Neural cell (in vitro differentiated cells): Measurements from ENCODE around the gene PRKAG2. TPM values are rescaled to one million over a fixed set of nuclear protein-coding genes. Genes with fewer than 3 reads are reported as not detected.

ENCODE experiments used
- H2AFZ ChIP-seq: fragments of 200-600, 300-800 bp; sonication (generic), shearing (Covaris generic); 2 replicates; pipeline ENCODE4 v1.6.0; 2014; ENCODE audit warnings: low read depth, mild to moderate bottlenecking, antibody characterized with exemption, low read length, moderate library complexity
- H3F3A ChIP-seq: fragments of 200-600 bp; shearing (Covaris generic); 2 replicates; pipeline ENCODE4 v1.6.1; 2016; ENCODE audit warnings: mild to moderate bottlenecking, moderate library complexity, mixed read lengths, antibody characterized with exemption, low read length; ENCODE audit not compliant: insufficient read depth, poor library complexity, severe bottlenecking
- H3K27ac ChIP-seq: fragments of 200-600, 300-800 bp; sonication (generic), shearing (Covaris generic); 2 replicates; pipeline ENCODE4 v1.5.1; 2014; ENCODE audit warnings: mild to moderate bottlenecking, low read length, moderate library complexity
- H3K27me3 ChIP-seq: fragments of 300-800, 200-600 bp; sonication (generic), shearing (Covaris generic); 2 replicates; pipeline ENCODE4 v1.6.0; 2014; ENCODE audit warnings: mild to moderate bottlenecking, low read depth, low read length, moderate library complexity; ENCODE audit not compliant: insufficient read depth
- H3K36me3 ChIP-seq: fragments of 300-800, 200-600 bp; sonication (generic), shearing (Covaris generic); 2 replicates; pipeline ENCODE4 v1.5.1; 2014; ENCODE audit warnings: mild to moderate bottlenecking, antibody characterized with exemption, low read length, moderate library complexity; ENCODE audit not compliant: insufficient read depth
- H3K4me2 ChIP-seq: fragments of 300-800, 200-600 bp; sonication (generic), shearing (Covaris generic); 2 replicates; pipeline ENCODE4 v1.6.0; 2014; ENCODE audit warnings: mild to moderate bottlenecking, low read length
- H3K4me3 ChIP-seq: fragments of 300-800, 200-600 bp; sonication (generic), shearing (Covaris generic); 2 replicates; pipeline ENCODE4 v1.5.1; 2014; ENCODE audit warnings: mild to moderate bottlenecking, low read length, moderate library complexity
- H3K79me2 ChIP-seq: fragments of 200-600 bp; shearing (Covaris generic); replicated peaks from 2 replicates; pipeline ENCODE4 v1.6.0; 2014; ENCODE audit warnings: mild to moderate bottlenecking, low read length, moderate library complexity; ENCODE audit not compliant: insufficient read depth
- H3K9ac ChIP-seq: fragments of 300-800, 200-600 bp; sonication (generic), shearing (Covaris generic); 2 replicates; pipeline ENCODE4 v1.6.1; 2016; ENCODE audit warnings: mild to moderate bottlenecking, low read length, mixed read lengths
- H3K9me2 ChIP-seq: fragments of 200-600 bp; shearing (Covaris generic); 2 replicates; pipeline ENCODE4 v1.6.1; 2016; ENCODE audit warnings: mild to moderate bottlenecking, low read length, mixed read lengths; ENCODE audit not compliant: insufficient read depth
- H3K9me3 ChIP-seq: fragments of 200-600, 300-800 bp; sonication (generic), shearing (Covaris generic); 2 replicates; pipeline ENCODE4 v1.6.1; 2016; ENCODE audit warnings: mild to moderate bottlenecking, mixed run types, low read length, moderate library complexity, mixed read lengths
- H4K20me1 ChIP-seq: fragments of 200-600 bp; shearing (Covaris generic); 2 replicates; pipeline ENCODE4 v1.6.1; 2016; ENCODE audit warnings: mild to moderate bottlenecking, mixed run types; ENCODE audit not compliant: insufficient read depth
- EP300 ChIP-seq: fragments of 450-650 bp; conservative IDR thresholded peaks from 2 replicates; pipeline ENCODE4 v1.6.1; 2014; ENCODE audit warnings: antibody characterized with exemption, mild to moderate bottlenecking, moderate library complexity; ENCODE audit not compliant: poor library complexity, severe bottlenecking
- EZH2 ChIP-seq: fragments of 200-600, 300-800 bp; shearing (Covaris generic), sonication (generic); IDR thresholded peaks from 2 replicates; pipeline ENCODE4 v1.6.1; 2014; ENCODE audit warnings: antibody characterized with exemption, low read length, borderline replicate concordance, mild to moderate bottlenecking; ENCODE audit not compliant: insufficient read depth, poor library complexity, severe bottlenecking
- MXI1 ChIP-seq: fragments of 450-650 bp; conservative IDR thresholded peaks from 2 replicates; pipeline ENCODE4 v1.6.1; 2014; ENCODE audit warnings: antibody characterized with exemption, mild to moderate bottlenecking; ENCODE audit not compliant: poor library complexity, severe bottlenecking
- POLR2AphosphoS5 ChIP-seq: IDR thresholded peaks from 2 replicates; pipeline ENCODE4 v1.6.1; 2012
- RAD21 ChIP-seq: fragments of 450-650 bp; conservative IDR thresholded peaks from 2 replicates; pipeline ENCODE4 v1.6.1; 2014; ENCODE audit warnings: antibody characterized with exemption, mild to moderate bottlenecking, moderate library complexity
- SMC3 ChIP-seq: fragments of 450-650 bp; conservative IDR thresholded peaks from 2 replicates; pipeline ENCODE4 v1.6.1; 2014; ENCODE audit warnings: antibody characterized with exemption, mild to moderate bottlenecking, moderate library complexity; ENCODE audit not compliant: poor library complexity
- TAF1 ChIP-seq: IDR thresholded peaks from 2 replicates; pipeline ENCODE4 v1.6.1; 2012; ENCODE audit warnings: low read depth
- polyA plus RNA-seq: library from polyadenylated mRNA; depleted of rRNA; stranded (reverse); fragments of >200 nt; gene quantifications from 2 replicates; pipeline ENCODE4 v1.2.3, GENCODE V29; 2014
- TF ChIP-seq, protein P1 (sequence below): IDR thresholded peaks from 2 replicates; pipeline ENCODE4 v1.6.1; 2012; ENCODE audit warnings: borderline replicate concordance
- TF ChIP-seq, protein P2 (sequence below): fragments of 450-650 bp; IDR thresholded peaks from 2 replicates; pipeline ENCODE4 v1.5.1; 2014; ENCODE audit warnings: antibody characterized with exemption, mild to moderate bottlenecking, moderate library complexity; ENCODE audit not compliant: poor library complexity, severe bottlenecking

The PRKAG2 gene
- polyA plus RNA-seq, 1 donor from 2014 or later: 22.9 TPM

DNA sequence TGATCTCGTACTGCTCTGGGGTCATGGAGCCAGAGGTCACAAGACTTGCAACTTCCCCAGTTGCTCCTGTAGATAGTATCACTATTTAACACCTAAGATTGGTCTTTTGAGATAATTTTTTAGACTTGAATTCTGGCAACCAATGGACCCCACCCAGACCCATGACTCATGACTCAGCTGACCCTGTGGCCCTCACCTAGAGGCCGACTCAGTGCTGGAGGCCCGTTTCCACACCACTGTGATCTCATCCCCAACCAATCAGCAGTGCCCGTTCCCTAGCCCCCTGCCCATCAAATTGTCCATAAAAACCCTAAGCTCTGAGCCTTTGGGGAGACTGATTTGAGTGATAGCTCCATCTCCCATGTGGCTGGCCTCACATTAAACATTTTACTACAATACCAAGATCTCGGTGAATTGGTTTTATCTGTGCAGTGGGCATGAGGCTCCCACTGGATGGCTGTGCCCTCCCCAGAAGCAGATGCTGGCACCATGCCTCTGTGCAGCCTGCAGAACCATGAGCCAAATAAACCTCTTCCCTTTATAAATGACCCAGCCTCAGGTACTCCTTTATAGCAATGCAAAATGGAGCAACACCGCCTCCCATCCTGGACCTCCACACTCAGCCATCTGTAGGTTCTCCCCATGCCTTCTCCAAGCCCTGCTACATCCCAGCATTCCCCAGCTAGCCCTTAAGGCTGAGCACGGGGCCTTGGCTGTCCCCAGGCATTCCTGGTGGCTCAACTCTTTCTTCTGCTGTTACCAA is 98.8 kb downstream of the PRKAG2 start:
- Histone ChIP-seq H4K20me1 (no peaks in the 10 kb centered on the region), H3K9me3 (no peaks in the 10 kb centered on the region), H3K79me2 (no peaks in the 10 kb centered on the region), H3K4me3 (no peak overlapping the region), H3K9ac (no peak overlapping the region), H3K4me2 (no peak overlapping the region), H3K27ac (no peak overlapping the region), H3F3A (no peaks in the 10 kb centered on the region), H3K9me2 (no peaks in the 10 kb centered on the region), H3K27me3 (peaks cover 5% of the 10 kb centered on the region), H3K36me3 (no peaks in the 10 kb centered on the region), H2AFZ (no peak overlapping the region)
- TF ChIP-seq EZH2 (no peak), TAF1 (no peak), EP300 (no peak), SMC3 (no peak), POLR2AphosphoS5 (no peak), RAD21 (no peak), MXI1 (no peak)
- TF ChIP-seq, protein P1, sequence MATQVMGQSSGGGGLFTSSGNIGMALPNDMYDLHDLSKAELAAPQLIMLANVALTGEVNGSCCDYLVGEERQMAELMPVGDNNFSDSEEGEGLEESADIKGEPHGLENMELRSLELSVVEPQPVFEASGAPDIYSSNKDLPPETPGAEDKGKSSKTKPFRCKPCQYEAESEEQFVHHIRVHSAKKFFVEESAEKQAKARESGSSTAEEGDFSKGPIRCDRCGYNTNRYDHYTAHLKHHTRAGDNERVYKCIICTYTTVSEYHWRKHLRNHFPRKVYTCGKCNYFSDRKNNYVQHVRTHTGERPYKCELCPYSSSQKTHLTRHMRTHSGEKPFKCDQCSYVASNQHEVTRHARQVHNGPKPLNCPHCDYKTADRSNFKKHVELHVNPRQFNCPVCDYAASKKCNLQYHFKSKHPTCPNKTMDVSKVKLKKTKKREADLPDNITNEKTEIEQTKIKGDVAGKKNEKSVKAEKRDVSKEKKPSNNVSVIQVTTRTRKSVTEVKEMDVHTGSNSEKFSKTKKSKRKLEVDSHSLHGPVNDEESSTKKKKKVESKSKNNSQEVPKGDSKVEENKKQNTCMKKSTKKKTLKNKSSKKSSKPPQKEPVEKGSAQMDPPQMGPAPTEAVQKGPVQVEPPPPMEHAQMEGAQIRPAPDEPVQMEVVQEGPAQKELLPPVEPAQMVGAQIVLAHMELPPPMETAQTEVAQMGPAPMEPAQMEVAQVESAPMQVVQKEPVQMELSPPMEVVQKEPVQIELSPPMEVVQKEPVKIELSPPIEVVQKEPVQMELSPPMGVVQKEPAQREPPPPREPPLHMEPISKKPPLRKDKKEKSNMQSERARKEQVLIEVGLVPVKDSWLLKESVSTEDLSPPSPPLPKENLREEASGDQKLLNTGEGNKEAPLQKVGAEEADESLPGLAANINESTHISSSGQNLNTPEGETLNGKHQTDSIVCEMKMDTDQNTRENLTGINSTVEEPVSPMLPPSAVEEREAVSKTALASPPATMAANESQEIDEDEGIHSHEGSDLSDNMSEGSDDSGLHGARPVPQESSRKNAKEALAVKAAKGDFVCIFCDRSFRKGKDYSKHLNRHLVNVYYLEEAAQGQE: no peak
- TF ChIP-seq, protein P2, sequence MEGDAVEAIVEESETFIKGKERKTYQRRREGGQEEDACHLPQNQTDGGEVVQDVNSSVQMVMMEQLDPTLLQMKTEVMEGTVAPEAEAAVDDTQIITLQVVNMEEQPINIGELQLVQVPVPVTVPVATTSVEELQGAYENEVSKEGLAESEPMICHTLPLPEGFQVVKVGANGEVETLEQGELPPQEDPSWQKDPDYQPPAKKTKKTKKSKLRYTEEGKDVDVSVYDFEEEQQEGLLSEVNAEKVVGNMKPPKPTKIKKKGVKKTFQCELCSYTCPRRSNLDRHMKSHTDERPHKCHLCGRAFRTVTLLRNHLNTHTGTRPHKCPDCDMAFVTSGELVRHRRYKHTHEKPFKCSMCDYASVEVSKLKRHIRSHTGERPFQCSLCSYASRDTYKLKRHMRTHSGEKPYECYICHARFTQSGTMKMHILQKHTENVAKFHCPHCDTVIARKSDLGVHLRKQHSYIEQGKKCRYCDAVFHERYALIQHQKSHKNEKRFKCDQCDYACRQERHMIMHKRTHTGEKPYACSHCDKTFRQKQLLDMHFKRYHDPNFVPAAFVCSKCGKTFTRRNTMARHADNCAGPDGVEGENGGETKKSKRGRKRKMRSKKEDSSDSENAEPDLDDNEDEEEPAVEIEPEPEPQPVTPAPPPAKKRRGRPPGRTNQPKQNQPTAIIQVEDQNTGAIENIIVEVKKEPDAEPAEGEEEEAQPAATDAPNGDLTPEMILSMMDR: no peak

DNA sequence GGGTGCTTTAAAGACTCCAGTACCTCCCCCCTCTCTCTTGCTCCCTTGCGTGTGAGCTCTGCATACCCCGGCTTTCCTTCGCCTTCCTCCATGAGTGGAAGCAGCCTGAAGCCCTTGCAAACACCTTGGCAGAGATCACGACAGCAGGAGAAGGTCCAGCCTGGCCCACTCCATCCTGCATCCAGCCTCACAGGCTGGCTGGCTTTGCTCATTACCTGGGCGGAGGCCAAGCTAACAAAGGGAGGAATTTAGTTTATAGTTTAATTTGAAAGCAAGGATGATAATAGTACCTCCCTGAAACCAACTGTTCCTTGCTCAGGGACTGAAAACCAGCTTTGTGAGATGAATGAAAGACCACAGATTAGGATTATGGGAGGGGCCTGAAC is 99.4 kb downstream of the PRKAG2 start:
- TF ChIP-seq, protein P2: no peak
- TF ChIP-seq SMC3 (no peak), MXI1 (no peak), TAF1 (no peak), RAD21 (no peak), EZH2 (no peak), EP300 (no peak), POLR2AphosphoS5 (no peak)
- TF ChIP-seq, protein P1: no peak
- no peaks in the 10 kb centered on the region for H3K9me2 ChIP-seq
- H3K9ac ChIP-seq: no peak overlapping the region
- no peak overlapping the region for H3K4me3 ChIP-seq
- H3F3A ChIP-seq: no peaks in the 10 kb centered on the region
- H3K79me2 ChIP-seq: no peaks in the 10 kb centered on the region
- H2AFZ ChIP-seq: no peak overlapping the region
- H3K4me2 ChIP-seq: no peak overlapping the region
- peaks cover 1% of the 10 kb centered on the region for H3K27me3 ChIP-seq
- no peaks in the 10 kb centered on the region for H3K9me3 ChIP-seq
- H3K36me3 ChIP-seq: no peaks in the 10 kb centered on the region
- H3K27ac ChIP-seq: no peak overlapping the region
- no peaks in the 10 kb centered on the region for H4K20me1 ChIP-seq
